HEK293 (cell line): ENCODE data around the gene SULT2B1.
"Not testable (repeated sequence)": the region's sequence is repeated elsewhere in the genome, so short reads cannot be mapped to it uniquely, and the experiment has no call there.

Experiments
- CTCF ChIP-seq: fragments of 450-650 bp; formaldehyde crosslinking; IDR thresholded peaks from 2 replicates; pipeline ENCODE4 v1.5.1; 2016; ENCODE audit warnings: missing biosample characterization, missing genetic modification characterization
- IKZF3 ChIP-seq: fragments of 450-650 bp; IDR thresholded peaks from 2 replicates; pipeline ENCODE4 v1.5.0; 2018; ENCODE audit warnings: missing biosample characterization, mild to moderate bottlenecking, missing genetic modification characterization, moderate library complexity
- KLF9 ChIP-seq: fragments of 450-650 bp; formaldehyde crosslinking; IDR thresholded peaks from 2 replicates; pipeline ENCODE4 v1.5.1; 2016; ENCODE audit warnings: missing biosample characterization, missing genetic modification characterization, low read depth
- PRDM4 ChIP-seq: fragments of 450-650 bp; formaldehyde crosslinking; IDR thresholded peaks from 2 replicates; pipeline ENCODE4 v1.5.1; 2017; ENCODE audit warnings: missing biosample characterization, missing genetic modification characterization
- SP2 ChIP-seq: fragments of 450-650 bp; formaldehyde crosslinking; IDR thresholded peaks from 2 replicates; pipeline ENCODE4 v1.5.1; 2016; ENCODE audit warnings: missing biosample characterization, missing genetic modification characterization
- ZNF274 ChIP-seq, 2 experiments: fragments of 200-500 bp in 1 of 2; fragments of 450-650 bp in 1 of 2; sonication (Bioruptor generic) in 1 of 2; formaldehyde crosslinking in 1 of 2; IDR thresholded peaks; 2 replicates each; pipeline versions ENCODE4 v1.5.1 to v1.6.1; 2014 to 2016; ENCODE audit warnings: borderline replicate concordance in 1 of 2, inconsistent platforms in 1 of 2, low read length in 1 of 2, missing biosample characterization in 1 of 2, missing genetic modification characterization in 1 of 2

GRCh38 chr19:48519426-48519825 is 32.5 kb upstream of the SULT2B1 start:
- TF ChIP-seq KLF9; ZNF274 (IDR thresholded peaks at IDR 0.05; ENCODE audit: low read length); ZNF274 (tag by site-specific recombination; IDR thresholded peaks at IDR 0.05; ENCODE audit: borderline replicate concordance); CTCF; SP2; IKZF3; PRDM4: not testable (repeated sequence)
